ENCODE data around the gene IGLL5. TPM values are rescaled to one million over a fixed set of nuclear protein-coding genes. Genes with fewer than 3 reads are reported as not detected.

IGLL5 gene
- total RNA-seq, 1 donor from 2014 or later = not detected

GRCh38 chr22:22927196-22927887 lies 39.7 kb downstream of the IGLL5 start:
- no peak overlapping the region for H3K9ac ChIP-seq (ENCODE audit: low read depth in 1 of 3, low read length in 3 of 3)
- H3K9me3 ChIP-seq (ENCODE audit: control insufficient read depth in 3 of 3, low read length in 3 of 3) = no peaks in the 10 kb centered on the region
- no peak overlapping the region for H3K4me3 ChIP-seq (ENCODE audit: low read length in 3 of 3)
- peaks cover 5 to 30% (median 17%) of the 10 kb centered on the region in 3 donors for H3K27me3 ChIP-seq (ENCODE audit: control insufficient read depth in 3 of 3, insufficient read depth in 3 of 3, low read length in 3 of 3)
- no peaks in the 10 kb centered on the region for H3K36me3 ChIP-seq (ENCODE audit: control insufficient read depth in 3 of 3, insufficient read depth in 3 of 3, low read length in 3 of 3)
- H3K27ac ChIP-seq (ENCODE audit: low read depth, low read length) = no peak overlapping the region
- no peaks in the 10 kb centered on the region for H3K4me1 ChIP-seq (ENCODE audit: control insufficient read depth in 3 of 3, insufficient read depth in 3 of 3, low read length in 3 of 3)

- Histone ChIP-seq H3K4me3 (ENCODE audit: low read length in 3 of 3) (no peak overlapping the region), H3K9ac (ENCODE audit: low read depth in 1 of 3, low read length in 3 of 3) (peak overlapping the region in 1 of 3 donors; percentile 8), H3K36me3 (ENCODE audit: control insufficient read depth in 3 of 3, insufficient read depth in 3 of 3, low read length in 3 of 3) (no peaks in the 10 kb centered on the region), H3K4me1 (ENCODE audit: control insufficient read depth in 3 of 3, insufficient read depth in 3 of 3, low read length in 3 of 3) (no peaks in the 10 kb centered on the region), H3K27ac (ENCODE audit: low read depth, low read length) (no peak overlapping the region), H3K27me3 (ENCODE audit: control insufficient read depth in 3 of 3, insufficient read depth in 3 of 3, low read length in 3 of 3) (peaks cover 5 to 30% (median 17%) of the 10 kb centered on the region in 3 donors), H3K9me3 (ENCODE audit: control insufficient read depth in 3 of 3, low read length in 3 of 3) (no peaks in the 10 kb centered on the region)
Measured at GRCh38 chr22:22927888-22928665, 40.5 kb downstream of the IGLL5 start.

- Histone ChIP-seq H3K36me3 (ENCODE audit: control insufficient read depth in 3 of 3, insufficient read depth in 3 of 3, low read length in 3 of 3) (no peaks in the 10 kb centered on the region), H3K9ac (ENCODE audit: low read depth in 1 of 3, low read length in 3 of 3) (peak overlapping the region in 1 of 3 donors; percentile 8), H3K4me3 (ENCODE audit: low read length in 3 of 3) (no peak overlapping the region), H3K27me3 (ENCODE audit: control insufficient read depth in 3 of 3, insufficient read depth in 3 of 3, low read length in 3 of 3) (peaks cover 5 to 30% (median 22%) of the 10 kb centered on the region in 3 donors), H3K9me3 (ENCODE audit: control insufficient read depth in 3 of 3, low read length in 3 of 3) (no peaks in the 10 kb centered on the region), H3K4me1 (ENCODE audit: control insufficient read depth in 3 of 3, insufficient read depth in 3 of 3, low read length in 3 of 3) (no peaks in the 10 kb centered on the region), H3K27ac (ENCODE audit: low read depth, low read length) (no peak overlapping the region)
Measured at GRCh38 chr22:22928666-22929380, 41.2 kb downstream of the IGLL5 start.

- Histone ChIP-seq H3K4me1 (ENCODE audit: control insufficient read depth in 3 of 3, insufficient read depth in 3 of 3, low read length in 3 of 3) (no peaks in the 10 kb centered on the region), H3K36me3 (ENCODE audit: control insufficient read depth in 3 of 3, insufficient read depth in 3 of 3, low read length in 3 of 3) (no peaks in the 10 kb centered on the region), H3K27ac (ENCODE audit: low read depth, low read length) (no peak overlapping the region), H3K9me3 (ENCODE audit: control insufficient read depth in 3 of 3, low read length in 3 of 3) (no peaks in the 10 kb centered on the region), H3K9ac (ENCODE audit: low read depth in 1 of 3, low read length in 3 of 3) (no peak overlapping the region), H3K27me3 (ENCODE audit: control insufficient read depth in 3 of 3, insufficient read depth in 3 of 3, low read length in 3 of 3) (peaks cover 5 to 29% (median 22%) of the 10 kb centered on the region in 3 donors), H3K4me3 (ENCODE audit: low read length in 3 of 3) (no peak overlapping the region)
Measured at GRCh38 chr22:22929381-22930221, 42.0 kb downstream of the IGLL5 start.

- Histone ChIP-seq H3K9ac (ENCODE audit: low read depth in 1 of 3, low read length in 3 of 3) (no peak overlapping the region), H3K9me3 (ENCODE audit: control insufficient read depth in 3 of 3, low read length in 3 of 3) (no peaks in the 10 kb centered on the region), H3K4me1 (ENCODE audit: control insufficient read depth in 3 of 3, insufficient read depth in 3 of 3, low read length in 3 of 3) (no peaks in the 10 kb centered on the region), H3K4me3 (ENCODE audit: low read length in 3 of 3) (no peak overlapping the region), H3K27ac (ENCODE audit: low read depth, low read length) (no peak overlapping the region), H3K36me3 (ENCODE audit: control insufficient read depth in 3 of 3, insufficient read depth in 3 of 3, low read length in 3 of 3) (no peaks in the 10 kb centered on the region), H3K27me3 (ENCODE audit: control insufficient read depth in 3 of 3, insufficient read depth in 3 of 3, low read length in 3 of 3) (peaks cover 5 to 25% (median 21%) of the 10 kb centered on the region in 3 donors)
Measured at GRCh38 chr22:22930222-22930497, 42.5 kb downstream of the IGLL5 start.

- peaks cover 3 to 26% (median 18%) of the 10 kb centered on the region in 3 donors for H3K27me3 ChIP-seq (ENCODE audit: control insufficient read depth in 3 of 3, insufficient read depth in 3 of 3, low read length in 3 of 3)
- no peak overlapping the region for H3K27ac ChIP-seq (ENCODE audit: low read depth, low read length)
- no peaks in the 10 kb centered on the region for H3K4me1 ChIP-seq (ENCODE audit: control insufficient read depth in 3 of 3, insufficient read depth in 3 of 3, low read length in 3 of 3)
- H3K4me3 ChIP-seq (ENCODE audit: low read length in 3 of 3) = no peak overlapping the region
- H3K9ac ChIP-seq (ENCODE audit: low read depth in 1 of 3, low read length in 3 of 3) = no peak overlapping the region
- H3K9me3 ChIP-seq (ENCODE audit: control insufficient read depth in 3 of 3, low read length in 3 of 3) = no peaks in the 10 kb centered on the region
- H3K36me3 ChIP-seq (ENCODE audit: control insufficient read depth in 3 of 3, insufficient read depth in 3 of 3, low read length in 3 of 3) = no peaks in the 10 kb centered on the region
Measured at GRCh38 chr22:22930571-22931556, 43.2 kb downstream of the IGLL5 start.

GRCh38 chr22:22931557-22932270 lies 44.1 kb downstream of the IGLL5 start:
- Histone ChIP-seq H3K27ac (ENCODE audit: low read depth, low read length) (no peak overlapping the region), H3K9me3 (ENCODE audit: control insufficient read depth in 3 of 3, low read length in 3 of 3) (no peaks in the 10 kb centered on the region), H3K9ac (ENCODE audit: low read depth in 1 of 3, low read length in 3 of 3) (no peak overlapping the region), H3K36me3 (ENCODE audit: control insufficient read depth in 3 of 3, insufficient read depth in 3 of 3, low read length in 3 of 3) (no peaks in the 10 kb centered on the region), H3K4me1 (ENCODE audit: control insufficient read depth in 3 of 3, insufficient read depth in 3 of 3, low read length in 3 of 3) (no peaks in the 10 kb centered on the region), H3K4me3 (ENCODE audit: low read length in 3 of 3) (no peak overlapping the region), H3K27me3 (ENCODE audit: control insufficient read depth in 3 of 3, insufficient read depth in 3 of 3, low read length in 3 of 3) (peaks cover 3 to 27% (median 12%) of the 10 kb centered on the region in 3 donors)

- Histone ChIP-seq H3K27me3 (ENCODE audit: control insufficient read depth in 3 of 3, insufficient read depth in 3 of 3, low read length in 3 of 3) (peaks cover 3 to 23% (median 10%) of the 10 kb centered on the region in 3 donors), H3K4me3 (ENCODE audit: low read length in 3 of 3) (no peak overlapping the region), H3K4me1 (ENCODE audit: control insufficient read depth in 3 of 3, insufficient read depth in 3 of 3, low read length in 3 of 3) (no peaks in the 10 kb centered on the region), H3K36me3 (ENCODE audit: control insufficient read depth in 3 of 3, insufficient read depth in 3 of 3, low read length in 3 of 3) (no peaks in the 10 kb centered on the region), H3K27ac (ENCODE audit: low read depth, low read length) (no peak overlapping the region), H3K9me3 (ENCODE audit: control insufficient read depth in 3 of 3, low read length in 3 of 3) (no peaks in the 10 kb centered on the region), H3K9ac (ENCODE audit: low read depth in 1 of 3, low read length in 3 of 3) (no peak overlapping the region)
Measured at GRCh38 chr22:22932512-22932941, 44.9 kb downstream of the IGLL5 start.
